HL-60 (cell line): ENCODE measurements around the gene METAP2.

ENCODE experiments used
- DNase-seq, 2 experiments: peaks; one replicate each; pipeline ENCODE4 v3.0.0-alpha.2; 2010 to 2020; ENCODE audit warnings: low read depth in 1 of 2, low spot score in 1 of 2
- H3K27ac ChIP-seq: fragments of 250-450 bp; sonication (Bioruptor Pico); replicated peaks from 2 replicates; pipeline ENCODE4 v1.5.1; 2020; ENCODE audit warnings: mild to moderate bottlenecking, moderate library complexity
- H3K27me3 ChIP-seq: fragments of 250-450 bp; sonication (Bioruptor Pico); 2 replicates; pipeline ENCODE4 v1.5.1; 2021; ENCODE audit warnings: mild to moderate bottlenecking, moderate library complexity; ENCODE audit not compliant: insufficient read depth, poor library complexity, severe bottlenecking
- H3K4me3 ChIP-seq: replicated peaks from 2 replicates; pipeline ENCODE4 v1.5.1; 2011; ENCODE audit warnings: mild to moderate bottlenecking, control low read depth, low read length; ENCODE audit not compliant: insufficient read depth
- CTCF ChIP-seq: IDR thresholded peaks from one replicate; pipeline ENCODE4 v1.5.1; 2011; ENCODE audit warnings: low read length, control low read depth, inconsistent platforms; ENCODE audit not compliant: insufficient read depth
- GABPA ChIP-seq: IDR thresholded peaks from 2 replicates; pipeline ENCODE4 v1.6.1; 2012; ENCODE audit warnings: low read depth
- POLR2AphosphoS5 ChIP-seq: IDR thresholded peaks from 2 replicates; pipeline ENCODE4 v1.6.1; 2012; ENCODE audit warnings: low read depth
- REST ChIP-seq: IDR thresholded peaks from 2 replicates; pipeline ENCODE4 v1.6.1; 2012; ENCODE audit warnings: low read depth; ENCODE audit not compliant: insufficient replicate concordance
- SPI1 ChIP-seq: IDR thresholded peaks from 2 replicates; pipeline ENCODE4 v1.6.1; 2012; ENCODE audit warnings: low read depth, mild to moderate bottlenecking, borderline replicate concordance

METAP2 gene

GRCh38 chr12:95538656-95539055 lies 64.7 kb downstream of the METAP2 start:
- TF ChIP-seq SPI1 (no peak), GABPA (no peak), CTCF (no peak), POLR2AphosphoS5 (no peak), REST (no peak)
- Histone ChIP-seq H3K27me3 (no peaks in the 10 kb centered on the region), H3K4me3 (no peak overlapping the region), H3K27ac (no peak overlapping the region)
- DNase-seq = no peak

GRCh38 chr12:95541436-95541835 lies 67.5 kb downstream of the METAP2 start:
- no peak overlapping the region for H3K4me3 ChIP-seq

GRCh38 chr12:95543305-95543704 lies 69.4 kb downstream of the METAP2 start:
- no peak for TF ChIP-seq CTCF
- no peak for DNase-seq

More at GRCh38 chr12:95541436-95541835, 67.5 kb downstream of the METAP2 start:
- Histone ChIP-seq H3K27me3 (no peaks in the 10 kb centered on the region), H3K27ac (no peak overlapping the region)
- TF ChIP-seq CTCF = no peak
- no peak for TF ChIP-seq SPI1
- TF ChIP-seq GABPA = no peak
- TF ChIP-seq POLR2AphosphoS5 = no peak
- TF ChIP-seq REST = no peak
- DNase-seq = no peak

GRCh38 chr12:95544756-95545155 lies 70.8 kb downstream of the METAP2 start:
- H3K27ac ChIP-seq = no peak overlapping the region
- no peak for DNase-seq
- no peak overlapping the region for H3K4me3 ChIP-seq
- peaks cover 11% of the 10 kb centered on the region for H3K27me3 ChIP-seq
- TF ChIP-seq POLR2AphosphoS5 = no peak
- no peak for TF ChIP-seq GABPA
- no peak for TF ChIP-seq CTCF
- no peak for TF ChIP-seq SPI1
- TF ChIP-seq REST = no peak

More at GRCh38 chr12:95543305-95543704, 69.4 kb downstream of the METAP2 start:
- H3K27me3 ChIP-seq = peaks cover 5% of the 10 kb centered on the region
- no peak overlapping the region for H3K4me3 ChIP-seq
- no peak overlapping the region for H3K27ac ChIP-seq
